Psoas muscle (tissue), 8 donors: ENCODE results near the gene OSBPL6. TPM values are rescaled to one million over a fixed set of nuclear protein-coding genes. Genes with fewer than 3 reads are reported as not detected.

Source experiments
- ATAC-seq, 4 donors: fragments of 200-7000 bp; cut with Tn5 transposase; one replicate each; pipeline ENCODE4 v1.9.1; 2020; ENCODE audit warnings: moderate library complexity in 3 of 4, mild to moderate bottlenecking in 2 of 4
- DNase-seq, 2 donors: peaks; one replicate each; pipeline ENCODE4 v3.0.0-alpha.2; 2020
- H3K27ac ChIP-seq: fragments of 200-600 bp; one replicate; pipeline ENCODE4 v1.8.0; 2022
- H3K27me3 ChIP-seq, 3 donors: fragments of 200-600 bp in 1 of 3; one replicate each; pipeline versions ENCODE4 v1.6.1 to v1.8.0; 2013 to 2022; ENCODE audit warnings: low read length in 2 of 3, mild to moderate bottlenecking in 2 of 3, moderate library complexity in 1 of 3; ENCODE audit not compliant: insufficient read depth in 3 of 3
- H3K36me3 ChIP-seq, 2 donors: fragments of 200-600 bp in 1 of 2; one replicate each; pipeline versions ENCODE4 v1.6.1 to v1.8.0; 2013 to 2022; ENCODE audit warnings: low read depth in 1 of 2, mild to moderate bottlenecking in 1 of 2, moderate library complexity in 1 of 2; ENCODE audit not compliant: insufficient read depth in 1 of 2
- H3K4me1 ChIP-seq: fragments of 200-600 bp; one replicate; pipeline ENCODE4 v1.8.0; 2022
- H3K4me3 ChIP-seq: fragments of 200-600 bp; one replicate; pipeline ENCODE4 v1.8.0; 2022; ENCODE audit warnings: mild to moderate bottlenecking
- H3K9me3 ChIP-seq: fragments of 200-600 bp; one replicate; pipeline ENCODE4 v1.8.0; 2022
- CTCF ChIP-seq: fragments of 200-600 bp; IDR thresholded peaks from one replicate; pipeline ENCODE4 v1.8.0; 2022; ENCODE audit warnings: antibody characterized with exemption
- WGBS, 3 donors: extraction: QIAGEN DNeasy Blood & Tissue Kit; methylation state at CpG; one replicate each; pipeline versions ENCODE4 v1.1.6 to v1.1.7; 2013; 5-methylcytosine and 5-hydroxymethylcytosine counted together
- intact Hi-C, 2 donors: fragments of 100-400 bp; cut with DNase I; formaldehyde crosslinking; loops; one replicate each; pipeline versions ENCODE4 v1.11.0 to v1.14.2; 2022
- polyA plus RNA-seq, 3 donors: library from polyadenylated mRNA; stranded (reverse); fragments of 200-250 nt; gene quantifications; one replicate each; pipeline ENCODE4 v1.2.3, GENCODE V29; 2013
- total RNA-seq, 4 donors: library from RNA; stranded (reverse); fragmentation: NEBNext Ultra II Directional in 2 of 4; extraction: Animal tissue kit (Norgen Biotek cat#: 25700) in 2 of 4; gene quantifications; one replicate each; pipeline versions ENCODE4 v1.2.1 to v1.2.4, GENCODE V29; 2021 to 2023
- donor health status: healthy with polysubstance abuse.
- donor health status: DM: no; HTN: no; CAD: no; lungs with moderate emphysema.
- donor health status: Bipolar disorder and iron deficiency.
- donor health status: healthy.
- donor health status: DM: yes; HTN: yes; CAD: no.
- donor health status: DM: no; HTN: no; CAD: no.
- donor health status: DM: no; HTN: no; CAD: no.
- donor health status: DM: yes; HTN: yes; CAD: no.

The OSBPL6 gene
- total and polyA plus RNA-seq, 7 donors: 11.4 to 147 (median 36.2) TPM

GRCh38 chr2:178328037-178328436 lies 133.7 kb downstream of the OSBPL6 start:
- ATAC-seq (no peak), DNase-seq (no peak)
- WGBS, 3 donors: 83 to 91% (median 91%) methylated on average over 1 of the region's 1 CpG
- TF ChIP-seq CTCF: no peak
- Histone ChIP-seq H3K27me3 (no peaks in the 10 kb centered on the region), H3K36me3 (peaks cover 6 to 35% of the 10 kb centered on the region in 2 donors), H3K9me3 (no peaks in the 10 kb centered on the region), H3K4me3 (no peak overlapping the region), H3K4me1 (peaks cover 34% of the 10 kb centered on the region), H3K27ac (peak overlapping the region; percentile 1)
- intact Hi-C loops: no loop called here

GRCh38 chr2:178330175-178331017 lies 136.1 kb downstream of the OSBPL6 start:
- H3K27me3 ChIP-seq: no peaks in the 10 kb centered on the region
- TF ChIP-seq CTCF: no peak
- H3K4me3 ChIP-seq: no peak overlapping the region
- DNase-seq (no peak), ATAC-seq (no peak)
- 67 to 82% (median 72%) methylated on average over 8 of the region's 8 CpGs for WGBS, 3 donors
- peak overlapping the region; percentile 62 for H3K27ac ChIP-seq
- peaks cover 28% of the 10 kb centered on the region for H3K4me1 ChIP-seq
- H3K36me3 ChIP-seq: peaks cover 6 to 57% of the 10 kb centered on the region in 2 donors
- H3K9me3 ChIP-seq: no peaks in the 10 kb centered on the region
- intact Hi-C loops: no loop called here

GRCh38 chr2:178331474-178332432 lies 137.4 kb downstream of the OSBPL6 start:
- no peaks in the 10 kb centered on the region for H3K27me3 ChIP-seq
- no peak overlapping the region for H3K4me3 ChIP-seq
- DNase-seq: peak in 1 of 2 donors; percentile 36
- intact Hi-C loops: no loop called here
- H3K4me1 ChIP-seq: peaks cover 28% of the 10 kb centered on the region
- peak; percentile 86 to 96 (median 95) for ATAC-seq
- peak overlapping the region; percentile 62 for H3K27ac ChIP-seq
- H3K36me3 ChIP-seq: peaks cover 6 to 67% of the 10 kb centered on the region in 2 donors
- WGBS, 3 donors: 74 to 85% (median 75%) methylated on average over 9 of the region's 9 CpGs
- TF ChIP-seq CTCF: no peak
- no peaks in the 10 kb centered on the region for H3K9me3 ChIP-seq

- H3K36me3 ChIP-seq: peaks cover 4 to 75% of the 10 kb centered on the region in 2 donors
- no peaks in the 10 kb centered on the region for H3K9me3 ChIP-seq
- intact Hi-C loops: no loop called here
- 42 to 57% (median 48%) methylated on average over 3 of the region's 3 CpGs for WGBS, 3 donors
- no peak for DNase-seq
- no peak overlapping the region for H3K4me3 ChIP-seq
- peaks cover 22% of the 10 kb centered on the region for H3K4me1 ChIP-seq
- H3K27ac ChIP-seq: peak overlapping the region; percentile 17
- TF ChIP-seq CTCF: no peak
- no peak for ATAC-seq
- H3K27me3 ChIP-seq: no peaks in the 10 kb centered on the region
These were observed 139.5 kb downstream of the OSBPL6 start for GRCh38 chr2:178333851-178334250.
